GM18907 (cell line): Measurements from ENCODE around the gene ZFAND3.

Source experiments
- ATAC-seq: cut with Tn5 transposase; IDR thresholded peaks from one replicate; pipeline ENCODE4 v1.9.1; 2021; ENCODE audit warnings: mild to moderate bottlenecking, moderate library complexity; ENCODE audit not compliant: unreplicated experiment

Gene ZFAND3

DNA sequence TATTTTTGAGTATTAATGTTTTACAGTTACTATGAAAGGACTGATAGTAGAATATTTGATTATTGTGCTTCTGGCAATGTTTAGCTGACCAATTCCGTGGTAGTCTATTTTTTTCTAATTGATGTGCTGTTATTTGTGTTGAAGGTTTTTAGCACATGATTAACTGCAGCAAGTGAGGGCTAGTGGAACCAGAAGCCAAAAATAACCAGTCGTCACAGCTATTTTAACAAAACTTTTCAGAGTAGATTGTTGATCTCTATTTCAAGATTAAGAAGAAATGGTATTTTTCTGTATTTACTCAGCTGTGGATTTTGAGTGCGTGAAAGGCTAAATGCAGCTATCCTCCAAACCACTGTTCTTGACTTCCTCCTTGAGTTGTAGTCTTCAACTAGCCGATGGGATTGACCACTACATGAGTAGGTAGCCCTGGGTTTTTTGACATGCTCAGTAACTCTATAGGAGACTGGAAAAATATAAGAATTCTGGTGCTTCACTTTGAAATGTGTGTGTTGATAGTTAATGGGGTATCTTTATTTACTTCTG, 258.0 kb downstream of the ZFAND3 start:
- no peak for ATAC-seq

DNA sequence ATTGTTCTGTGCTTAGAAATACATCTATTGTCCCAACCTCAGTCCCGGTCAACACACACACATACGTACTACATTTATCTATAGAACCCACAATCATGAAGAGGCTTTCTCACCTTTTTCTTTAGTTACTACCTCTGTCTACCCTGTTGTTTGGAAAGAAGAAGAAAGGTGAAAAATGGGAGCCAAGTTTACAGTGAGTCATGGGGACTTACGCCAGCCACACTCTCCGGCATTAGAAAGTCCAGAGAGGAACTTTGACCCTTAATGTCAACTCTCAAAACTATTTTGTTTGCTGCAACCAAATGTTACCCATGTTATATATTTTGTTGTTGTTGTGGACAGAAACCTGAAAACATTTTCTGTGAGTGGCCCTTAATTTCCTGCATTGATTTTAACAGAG, 259.1 kb downstream of the ZFAND3 start:
- ATAC-seq, result no peak

GRCh38 chr6:38079107-38079506, 259.6 kb downstream of the ZFAND3 start:
- no peak for ATAC-seq

- no peak for ATAC-seq
These were observed 260.0 kb downstream of the ZFAND3 start for GRCh38 chr6:38079537-38079936.

- ATAC-seq, result no peak
These were observed 260.8 kb downstream of the ZFAND3 start for GRCh38 chr6:38080360-38080759.

DNA sequence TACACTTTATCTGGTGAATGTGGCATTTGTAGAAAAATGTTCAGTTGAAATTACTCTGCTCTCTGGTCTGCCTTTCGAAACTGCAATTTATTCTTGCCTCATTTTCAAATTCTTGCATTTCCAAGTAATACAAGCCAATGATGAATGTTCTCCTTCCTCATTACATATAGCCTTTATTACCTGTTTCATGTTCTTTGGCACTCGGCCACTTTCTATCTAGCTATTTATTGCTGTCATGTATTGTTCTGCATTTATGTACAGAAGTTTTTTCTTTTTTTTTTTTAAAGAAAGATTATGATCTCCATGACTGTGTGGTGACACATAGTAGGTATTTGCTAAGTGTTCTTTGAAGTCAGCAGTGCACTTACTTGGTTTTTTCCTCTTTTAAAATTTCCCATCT, 261.4 kb downstream of the ZFAND3 start:
- no peak for ATAC-seq

GRCh38 chr6:38085031-38085430, 265.5 kb downstream of the ZFAND3 start:
- ATAC-seq, result no peak

- no peak for ATAC-seq
These were observed 266.8 kb downstream of the ZFAND3 start for GRCh38 chr6:38086346-38086745.

DNA sequence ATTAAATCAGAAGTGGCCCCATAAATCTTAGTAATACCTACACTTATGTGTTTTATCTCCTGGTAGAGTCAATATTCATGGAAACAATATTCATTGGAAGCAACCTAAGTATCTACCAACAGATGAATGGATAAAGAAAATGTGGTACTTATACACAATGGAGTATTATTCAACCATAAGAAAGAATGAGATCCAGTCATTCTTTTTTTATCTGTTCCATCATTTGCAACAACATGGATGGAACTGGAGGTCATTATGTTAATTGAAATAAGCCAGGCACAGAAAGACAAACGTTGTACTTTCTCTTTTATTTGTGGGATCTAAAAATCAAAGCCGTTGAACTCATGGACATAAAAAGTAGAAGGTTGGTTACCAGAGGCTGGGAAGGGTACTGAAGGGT, 268.5 kb downstream of the ZFAND3 start:
- ATAC-seq, result no peak

DNA sequence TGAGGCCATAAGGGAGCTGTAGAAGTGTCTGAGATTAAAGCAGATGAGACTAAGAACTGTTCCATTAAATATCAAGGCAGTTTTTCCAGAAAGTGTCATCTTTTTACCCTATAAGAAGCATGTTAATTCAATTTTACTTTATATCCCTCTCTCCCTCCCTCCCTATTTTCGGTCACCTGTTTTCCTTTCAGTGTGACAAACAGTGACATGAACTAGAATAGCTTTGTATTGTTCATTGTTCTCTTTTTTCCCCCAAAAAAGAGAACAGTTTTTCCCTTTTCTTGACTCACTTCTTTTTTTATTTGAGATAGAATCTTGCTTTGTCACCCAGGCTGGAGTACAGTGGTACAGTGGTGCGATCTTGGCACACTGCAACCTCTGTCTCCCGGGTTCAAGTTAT, 269.3 kb downstream of the ZFAND3 start:
- ATAC-seq, result no peak

DNA sequence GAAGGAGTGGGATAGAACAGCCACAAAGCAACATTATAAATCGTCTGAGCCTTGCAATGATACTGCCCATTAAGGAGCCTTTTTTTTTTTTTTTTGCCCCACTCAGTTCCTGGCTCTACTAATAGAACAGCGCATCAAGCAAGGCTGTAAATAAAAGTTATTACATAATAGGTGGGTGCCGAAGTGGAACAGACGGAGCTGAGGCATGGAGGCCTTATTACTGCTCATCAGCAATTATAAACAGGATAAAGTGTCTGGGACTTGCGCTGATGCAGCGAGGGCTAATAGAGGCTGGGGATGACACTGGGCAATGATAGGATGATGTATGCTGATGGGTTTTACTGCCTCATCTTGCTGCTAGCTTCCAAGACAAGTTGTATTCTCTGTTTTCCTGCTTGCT, 272.1 kb downstream of the ZFAND3 start:
- ATAC-seq, result no peak

DNA sequence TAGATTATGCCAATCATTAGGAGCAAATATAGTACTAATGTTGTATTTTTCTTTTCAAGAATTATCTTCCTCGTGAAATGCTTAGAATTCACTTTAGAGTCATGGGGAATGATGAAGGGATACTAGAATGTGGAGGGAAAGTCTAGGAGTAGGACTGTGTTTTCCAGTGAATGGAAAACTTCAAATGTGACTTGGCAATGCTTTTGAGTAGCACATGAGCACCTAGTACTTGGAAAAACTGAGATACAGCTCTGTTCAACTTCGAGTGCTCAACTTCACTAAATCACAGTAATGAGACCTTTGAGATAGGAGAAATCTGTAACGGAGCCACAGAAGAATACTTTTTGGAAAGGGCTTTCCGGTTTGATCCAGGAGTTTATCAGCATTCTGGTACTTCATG, 272.9 kb downstream of the ZFAND3 start:
- no peak for ATAC-seq

GRCh38 chr6:38092964-38093363, 273.4 kb downstream of the ZFAND3 start:
- no peak for ATAC-seq

GRCh38 chr6:38095054-38095453, 275.5 kb downstream of the ZFAND3 start:
- ATAC-seq, result no peak

GRCh38 chr6:38099221-38099620, 279.7 kb downstream of the ZFAND3 start:
- no peak for ATAC-seq

- no peak for ATAC-seq
These were observed 280.9 kb downstream of the ZFAND3 start for GRCh38 chr6:38100380-38100779.

DNA sequence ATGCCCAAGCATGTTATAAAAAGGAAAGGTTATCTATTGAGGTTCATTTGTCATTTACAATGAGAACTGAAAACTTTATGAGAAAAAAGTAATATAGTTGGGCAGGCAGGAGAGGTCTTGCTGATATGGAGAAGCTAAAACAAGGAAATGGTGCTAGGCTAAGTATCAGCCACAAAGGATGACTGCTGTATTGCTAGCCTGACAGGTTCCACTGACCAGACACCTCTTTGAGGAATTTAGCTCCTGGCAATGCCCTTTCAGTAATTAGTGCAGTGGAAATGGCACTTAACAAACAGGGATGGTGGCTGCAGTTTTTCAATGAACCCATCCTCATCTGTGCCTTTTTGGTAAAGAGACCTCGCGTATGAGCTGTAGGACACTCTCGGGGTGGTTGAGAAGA, 284.4 kb downstream of the ZFAND3 start:
- ATAC-seq, result no peak

GRCh38 chr6:38105066-38105465, 285.5 kb downstream of the ZFAND3 start:
- no peak for ATAC-seq

DNA sequence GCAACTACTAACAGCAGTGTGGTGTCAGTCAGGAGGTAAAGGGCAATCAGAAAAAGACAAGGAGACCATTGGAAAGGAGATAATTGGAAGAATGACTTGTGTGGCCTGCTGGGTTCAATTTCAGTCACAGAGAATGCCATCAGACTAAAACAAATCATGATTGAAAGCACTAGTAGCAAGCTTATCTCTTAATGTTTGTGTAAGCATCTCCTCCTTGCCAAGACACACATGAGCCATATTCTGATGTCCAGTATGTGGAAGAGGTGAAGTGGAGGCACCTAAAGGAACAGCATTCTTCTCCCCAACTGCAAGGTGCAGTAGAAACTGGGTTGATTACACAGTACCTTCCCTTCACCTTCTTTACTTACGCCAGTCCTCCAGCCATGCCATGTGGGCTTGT, 287.5 kb downstream of the ZFAND3 start:
- ATAC-seq, result no peak

DNA sequence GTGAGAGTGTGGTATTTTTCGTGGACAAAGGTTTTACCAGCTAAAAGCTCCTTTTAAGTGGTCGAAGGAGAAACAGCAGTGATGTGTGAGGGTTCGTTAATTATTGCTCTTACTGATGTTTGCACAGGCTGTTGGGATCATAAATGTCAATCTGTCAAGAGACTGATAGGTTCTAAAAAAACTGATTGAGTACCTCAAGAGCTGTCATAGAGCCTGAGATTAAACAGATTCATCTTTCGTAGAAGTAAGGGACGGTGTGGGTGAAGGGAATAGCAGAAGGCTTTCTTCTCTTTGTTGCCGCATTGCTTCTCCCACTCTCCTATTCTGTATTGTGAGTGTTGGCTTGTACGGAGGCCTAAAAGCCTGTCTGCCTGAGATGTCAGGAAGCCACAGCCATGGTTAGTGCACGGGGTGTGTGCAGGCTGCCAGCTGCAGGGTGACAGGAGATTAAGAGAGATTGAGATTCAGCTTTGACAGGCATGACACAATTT, 291.0 kb downstream of the ZFAND3 start:
- ATAC-seq, result no peak

- ATAC-seq, result no peak
These were observed 292.7 kb downstream of the ZFAND3 start for GRCh38 chr6:38112181-38112580.

GRCh38 chr6:38113825-38114576, 294.5 kb downstream of the ZFAND3 start:
- no peak for ATAC-seq
